GM21528 (cell line): ENCODE results near the gene RBMS1.

Experiments used
- ATAC-seq: cut with Tn5 transposase; IDR thresholded peaks from one replicate; pipeline ENCODE4 v1.9.1; 2021; ENCODE audit warnings: mild to moderate bottlenecking, moderate library complexity; ENCODE audit not compliant: unreplicated experiment, low FRiP score

Gene RBMS1

DNA sequence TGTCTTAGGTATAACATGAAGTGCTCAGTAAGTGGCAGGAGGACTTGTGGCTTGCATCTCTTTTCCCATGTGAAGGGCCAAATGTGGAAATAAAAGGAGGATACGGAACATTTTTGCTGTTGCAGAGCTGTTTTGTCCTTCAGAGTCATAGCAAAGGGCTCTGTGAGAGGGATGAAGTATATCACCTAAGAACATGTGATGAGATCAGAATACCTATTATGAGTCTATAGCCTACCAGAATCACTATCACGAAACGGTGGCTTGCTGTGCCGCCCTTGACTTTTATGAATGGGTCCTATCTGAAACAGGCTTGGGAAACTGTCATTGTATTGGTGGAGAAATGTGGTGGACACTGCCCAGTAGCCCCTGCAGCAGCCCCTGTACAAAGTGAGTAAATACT, 226.6 kb downstream of the RBMS1 start:
- no peak for ATAC-seq

DNA sequence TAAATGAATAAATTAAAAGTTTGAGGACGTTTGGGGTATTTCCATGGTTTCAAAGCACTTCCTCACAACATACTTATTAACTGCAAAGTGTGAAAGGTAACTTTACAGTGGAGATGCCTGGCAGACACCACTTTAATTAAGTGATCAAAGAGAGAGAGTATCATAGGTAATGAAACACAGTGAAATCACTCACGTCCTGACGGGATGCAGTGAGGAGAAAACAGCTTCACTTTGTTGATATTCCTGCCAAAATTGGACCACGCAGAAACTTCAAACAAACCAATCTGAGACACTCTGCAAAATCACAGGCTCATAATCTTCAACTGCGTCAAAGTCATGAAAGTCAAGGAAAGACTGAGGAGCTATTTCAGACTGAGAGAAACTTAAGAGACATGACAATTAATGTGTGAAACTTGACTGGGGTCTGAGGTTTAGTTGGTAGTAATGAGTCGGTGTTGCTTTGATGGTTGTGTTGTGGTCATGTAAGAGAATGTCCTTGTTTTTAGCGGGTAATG, 227.5 kb downstream of the RBMS1 start:
- no peak for ATAC-seq

GRCh38 chr2:160264308-160264707, 229.3 kb downstream of the RBMS1 start:
- ATAC-seq = no peak

DNA sequence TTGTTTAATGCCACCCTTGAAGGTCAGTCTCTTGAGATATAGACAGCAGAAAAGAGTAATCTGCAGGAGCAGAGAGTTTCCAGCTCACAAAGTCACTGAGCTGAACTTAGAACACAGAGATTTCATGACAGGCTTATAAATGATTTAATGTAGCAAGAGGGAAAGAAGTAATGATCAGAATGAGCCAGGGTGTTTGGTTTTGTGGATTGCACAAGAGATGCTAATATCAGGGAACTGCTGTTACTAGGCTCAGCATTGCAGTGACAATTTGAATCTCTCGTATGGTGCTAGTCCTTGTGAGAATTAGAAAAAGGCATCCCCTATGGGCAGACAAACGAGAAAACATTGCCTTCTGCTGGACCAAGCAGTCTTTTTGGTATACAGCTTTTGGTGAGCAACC, 231.9 kb downstream of the RBMS1 start:
- ATAC-seq = no peak

DNA sequence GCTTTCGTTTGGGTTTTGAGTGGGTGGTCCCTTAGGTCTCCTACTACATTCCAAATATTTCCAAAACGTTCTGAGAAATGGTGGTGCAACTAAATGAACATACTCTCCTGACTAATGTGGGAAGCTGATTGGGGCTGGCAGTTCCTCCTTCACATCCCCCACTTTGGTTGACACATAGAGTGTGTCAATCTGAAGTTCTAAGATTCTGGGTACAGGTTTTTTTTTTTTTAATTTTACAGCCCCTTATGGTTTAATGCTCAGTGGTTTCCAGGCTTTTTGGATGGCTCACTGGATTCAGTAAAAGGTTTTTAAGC, 235.2 kb downstream of the RBMS1 start:
- ATAC-seq = no peak

- no peak for ATAC-seq
Observed at GRCh38 chr2:160257743-160258491, 235.7 kb downstream of the RBMS1 start.

DNA sequence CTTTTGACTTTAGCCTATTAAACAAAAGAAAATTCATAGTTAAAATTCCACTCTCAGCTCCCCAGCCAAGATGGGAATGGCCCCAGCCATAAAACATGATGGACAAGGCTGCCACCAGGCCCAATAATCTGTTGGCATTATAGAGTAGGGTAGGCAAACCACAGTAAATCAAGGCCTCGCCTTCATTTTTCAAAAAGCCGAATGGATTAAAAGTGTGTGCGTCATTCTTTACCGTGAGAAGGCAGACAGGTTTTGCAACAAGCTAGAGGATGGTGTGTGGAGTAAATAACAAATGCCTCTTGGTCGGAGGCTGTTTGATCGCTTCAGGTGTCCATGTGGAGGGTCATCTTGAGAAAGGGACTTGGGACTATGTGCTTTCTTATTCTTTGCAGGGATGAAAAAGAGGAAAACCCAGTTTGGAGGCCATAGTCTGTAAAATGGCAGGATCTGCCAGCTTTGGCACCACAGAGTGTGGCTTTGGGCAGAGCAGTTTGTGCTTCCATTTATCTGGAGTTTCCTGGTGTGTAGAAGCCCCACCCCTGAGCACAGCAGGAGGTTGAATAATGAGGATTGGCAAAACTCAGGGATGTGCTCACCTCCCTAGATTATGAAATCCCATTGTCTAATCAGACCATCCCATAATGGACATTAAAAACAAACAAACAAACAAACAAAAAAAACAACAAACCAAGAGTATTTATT, 236.4 kb downstream of the RBMS1 start:
- no peak for ATAC-seq

DNA sequence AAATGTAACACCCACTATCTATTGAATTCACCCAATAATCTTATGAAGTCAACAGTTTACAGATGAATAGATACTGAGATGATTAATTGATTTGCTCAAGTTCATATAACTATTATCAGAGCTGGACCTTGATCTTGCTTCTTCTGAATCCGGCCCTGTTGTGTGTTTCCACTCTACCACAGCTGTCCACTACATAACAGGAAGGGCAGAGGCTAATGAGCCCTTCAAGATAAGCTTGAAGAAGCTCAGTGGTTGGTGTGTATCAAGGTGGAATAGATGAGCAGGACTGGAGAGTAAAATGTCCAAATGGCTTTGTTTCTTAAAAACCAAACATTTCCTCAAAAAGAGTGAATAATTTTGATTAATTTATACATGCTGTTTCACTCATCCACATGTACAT, 237.1 kb downstream of the RBMS1 start:
- ATAC-seq = no peak

GRCh38 chr2:160255408-160255807, 238.2 kb downstream of the RBMS1 start:
- no peak for ATAC-seq

- no peak for ATAC-seq
Observed at GRCh38 chr2:160254189-160254762, 239.3 kb downstream of the RBMS1 start.

DNA sequence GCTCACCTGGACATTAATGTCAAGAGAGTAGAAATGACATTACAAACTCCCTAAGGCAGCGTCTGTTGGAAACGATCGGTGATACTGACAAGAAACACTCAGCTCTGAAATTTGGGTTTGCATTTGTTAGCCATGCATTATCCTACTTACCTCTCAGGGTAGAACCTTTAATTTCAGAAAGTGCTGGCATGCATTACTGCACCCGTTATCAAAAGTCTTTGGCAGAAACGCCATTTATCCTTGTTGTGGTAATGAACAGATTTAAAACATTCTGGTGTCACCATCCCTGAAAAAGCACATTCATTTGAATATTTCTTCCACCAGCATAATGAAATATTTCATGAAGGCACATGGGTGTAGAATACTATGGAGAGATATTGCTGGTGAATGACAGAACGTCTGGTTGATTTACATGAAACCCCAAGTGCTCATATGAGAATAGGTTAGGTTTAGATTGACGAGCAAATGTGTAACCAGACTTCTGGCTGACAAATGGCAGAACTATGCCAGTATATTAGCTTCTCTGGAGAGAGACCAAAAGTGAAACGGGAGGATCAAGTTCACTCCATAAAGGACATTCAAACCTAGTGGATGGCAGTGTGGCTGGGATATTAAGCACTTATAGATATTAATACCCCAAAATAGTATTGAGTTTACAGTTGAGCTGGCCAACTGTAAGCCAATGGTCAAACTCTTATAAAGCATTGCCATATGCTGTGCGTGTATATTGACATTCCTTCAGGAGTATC, 240.0 kb downstream of the RBMS1 start:
- ATAC-seq = no peak

DNA sequence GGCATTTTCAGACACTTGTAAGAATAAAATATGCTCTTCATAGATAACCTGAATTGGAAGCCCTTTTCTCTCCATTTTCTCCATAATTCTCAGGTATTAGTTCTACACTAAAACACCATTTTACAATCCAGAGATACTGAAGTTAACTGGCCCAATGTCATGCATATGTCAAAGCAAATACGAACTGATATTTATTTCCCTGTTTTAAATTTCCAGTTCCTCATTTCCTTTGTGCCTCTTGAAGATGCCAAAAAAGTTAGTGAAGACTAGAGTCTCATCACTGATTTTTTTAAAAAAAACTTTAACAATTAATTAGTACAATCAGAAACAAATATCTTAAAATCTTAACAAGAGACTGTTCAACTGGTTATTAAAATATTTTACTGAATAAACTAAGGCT, 240.7 kb downstream of the RBMS1 start:
- no peak for ATAC-seq

GRCh38 chr2:160252278-160252887, 241.2 kb downstream of the RBMS1 start:
- ATAC-seq = no peak

DNA sequence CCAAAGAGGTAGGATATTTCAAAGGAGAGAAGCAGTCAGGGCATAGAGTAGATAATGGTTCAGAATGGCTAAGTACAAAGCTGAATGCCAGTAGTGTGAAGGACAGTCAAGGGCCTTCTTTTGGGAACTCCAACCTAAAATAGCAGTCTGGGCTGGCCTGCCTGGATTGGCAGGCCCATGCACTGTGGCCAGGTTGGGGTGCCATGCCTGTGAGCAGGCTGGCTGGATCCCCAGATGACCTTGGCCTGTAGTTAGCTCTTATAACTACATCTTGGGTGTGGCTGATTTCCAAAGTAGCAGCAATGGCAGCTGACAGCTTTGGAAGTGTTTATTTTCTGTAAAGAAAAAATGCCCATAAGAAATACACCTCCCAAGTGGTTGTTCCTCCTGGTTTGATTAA, 242.0 kb downstream of the RBMS1 start:
- ATAC-seq = no peak

DNA sequence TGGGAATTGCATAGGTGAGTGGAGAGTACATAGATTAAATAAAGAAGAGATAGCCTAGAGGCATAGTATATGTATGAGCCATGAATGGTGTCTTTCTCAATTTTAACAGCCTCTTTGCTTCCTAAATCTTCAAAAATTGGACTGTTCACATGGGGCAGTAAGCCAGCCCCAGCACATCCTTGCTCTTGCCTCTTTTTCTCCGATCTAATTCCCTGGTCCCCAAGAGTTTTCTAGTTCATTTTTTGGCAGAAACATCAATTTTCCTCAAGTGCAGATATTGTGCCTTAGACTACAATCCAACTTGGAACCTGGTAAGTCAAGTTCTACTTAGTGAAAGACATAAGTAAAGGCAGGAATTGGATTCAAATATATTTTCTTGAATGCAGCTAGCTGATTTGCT, 243.7 kb downstream of the RBMS1 start:
- ATAC-seq = no peak

GRCh38 chr2:160247296-160248035, 246.1 kb downstream of the RBMS1 start:
- no peak for ATAC-seq

DNA sequence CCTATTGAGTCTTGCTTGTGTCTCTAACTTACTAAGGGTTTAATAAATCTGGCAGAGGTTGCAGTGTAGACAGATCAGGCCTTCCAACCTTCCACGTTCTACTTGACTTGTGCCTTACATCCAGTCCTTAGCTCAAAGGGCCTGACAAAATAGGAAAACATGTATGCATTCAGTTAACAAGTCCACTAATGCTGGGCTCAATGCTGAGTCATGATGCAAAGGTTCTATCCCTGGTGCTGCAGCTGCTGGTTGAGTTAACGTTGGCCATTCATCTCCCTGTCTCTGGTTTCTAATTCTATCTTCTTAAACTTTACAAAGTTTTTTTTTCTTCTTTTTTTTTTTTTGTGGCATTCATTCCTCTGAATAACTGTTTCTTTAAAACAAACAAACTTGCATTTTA, 247.3 kb downstream of the RBMS1 start:
- no peak for ATAC-seq

DNA sequence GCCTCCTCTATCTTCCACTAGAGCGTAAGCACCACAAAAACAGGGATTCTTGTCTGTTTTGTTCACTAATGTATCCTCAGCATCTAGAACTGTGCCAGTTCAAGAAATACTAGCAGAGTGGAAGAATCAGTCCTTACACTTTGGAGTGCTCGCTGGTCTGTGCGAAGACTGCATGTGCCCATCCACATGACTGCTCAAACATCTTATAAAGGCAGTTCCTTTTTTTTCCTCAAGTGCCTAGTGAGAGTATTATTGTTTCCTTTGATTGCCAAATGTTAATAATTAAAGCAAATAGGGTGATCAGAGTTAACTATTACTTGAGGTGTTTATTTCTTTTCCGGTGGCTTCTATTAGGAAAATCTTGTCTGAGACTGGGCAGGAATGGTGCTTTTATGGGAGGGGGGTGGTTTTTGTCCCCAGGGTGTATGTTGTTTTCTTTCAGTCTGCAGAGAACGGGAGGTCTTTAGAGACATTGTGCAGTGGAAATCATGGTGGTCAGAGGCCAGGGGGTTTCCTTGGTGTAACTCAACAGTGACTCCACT, 247.9 kb downstream of the RBMS1 start:
- no peak for ATAC-seq

DNA sequence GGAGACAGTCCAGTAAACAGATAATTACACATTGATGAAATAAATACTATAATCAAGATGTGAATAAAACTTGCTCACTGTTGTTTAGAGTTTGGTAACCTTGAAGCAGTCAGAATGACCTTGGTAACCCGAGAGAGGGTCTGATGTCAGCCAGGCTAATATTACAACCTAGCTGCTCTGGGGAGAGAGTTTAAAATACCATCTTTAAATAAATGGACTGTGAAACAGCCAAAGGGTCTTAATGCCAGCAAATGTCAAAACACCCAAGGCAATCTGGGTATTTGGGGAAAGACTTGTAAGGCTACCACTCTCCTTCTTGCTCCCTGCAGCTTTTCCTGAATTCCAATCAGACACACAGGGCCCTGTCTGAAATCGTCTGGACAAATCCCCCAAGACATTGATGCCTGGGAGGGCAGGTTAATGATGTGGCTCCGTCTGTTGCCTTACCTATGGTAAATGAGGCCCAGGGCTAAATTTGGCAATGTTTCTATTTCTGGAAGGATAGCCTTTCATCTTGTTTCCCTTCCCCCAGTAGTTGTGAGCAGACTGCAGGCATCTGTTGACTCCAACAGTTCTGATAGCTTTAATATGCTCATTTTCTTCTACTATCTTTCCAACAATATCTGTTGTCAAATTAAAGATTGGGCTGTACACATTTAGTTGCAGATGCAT, 250.6 kb downstream of the RBMS1 start:
- ATAC-seq = no peak
